ENCODE results near the gene SMIM9.
"Not testable (repeated sequence)": the region's sequence is repeated elsewhere in the genome, so short reads cannot be mapped to it uniquely, and the experiment has no call there.

SMIM9 gene

DNA sequence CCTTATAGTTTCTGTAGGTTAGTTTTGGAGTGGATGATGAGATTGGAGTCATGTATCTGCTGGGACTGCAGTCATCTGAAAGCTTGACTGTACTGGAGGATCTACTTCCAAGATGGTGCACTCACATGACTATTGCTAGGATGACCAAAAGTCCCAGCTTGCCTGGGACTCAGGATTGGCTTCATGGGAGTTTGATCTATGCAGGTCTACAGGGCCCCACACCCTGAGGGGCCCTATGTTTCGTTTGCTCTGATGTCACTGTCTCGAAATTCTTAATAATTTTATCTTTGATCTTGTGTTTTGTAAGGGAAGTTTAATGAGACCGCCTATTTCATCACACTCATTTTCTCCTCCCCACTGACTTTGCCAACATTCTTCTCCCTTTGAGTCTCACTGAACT lies at the start of gene SMIM9:
SMIM9 (minus strand) TSS at position 101 of the 400 bp plus-strand sequence. CDS start 3,806 bp downstream, outside the sequence.
- no peak for DNase-seq

DNA sequence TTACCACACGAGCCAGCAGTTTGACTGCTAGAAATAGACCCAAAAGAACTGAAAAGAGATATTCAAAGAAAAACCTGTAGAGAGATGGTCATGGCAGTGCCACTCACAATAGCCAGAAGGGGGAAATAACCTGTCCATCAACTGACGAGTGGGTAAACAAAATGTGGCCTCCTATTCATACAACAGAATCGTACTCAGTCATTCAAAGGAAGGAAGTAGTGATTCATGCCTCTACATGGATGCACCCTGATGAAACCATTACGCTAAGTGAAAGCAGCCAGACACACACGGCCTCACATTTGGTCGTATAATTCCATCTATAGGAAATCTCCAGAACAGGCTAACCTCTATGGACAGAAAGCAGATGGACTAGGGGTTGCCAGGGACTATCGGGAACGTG lies 49.6 kb upstream of the SMIM9 start:
- not testable (repeated sequence) for DNase-seq

DNA sequence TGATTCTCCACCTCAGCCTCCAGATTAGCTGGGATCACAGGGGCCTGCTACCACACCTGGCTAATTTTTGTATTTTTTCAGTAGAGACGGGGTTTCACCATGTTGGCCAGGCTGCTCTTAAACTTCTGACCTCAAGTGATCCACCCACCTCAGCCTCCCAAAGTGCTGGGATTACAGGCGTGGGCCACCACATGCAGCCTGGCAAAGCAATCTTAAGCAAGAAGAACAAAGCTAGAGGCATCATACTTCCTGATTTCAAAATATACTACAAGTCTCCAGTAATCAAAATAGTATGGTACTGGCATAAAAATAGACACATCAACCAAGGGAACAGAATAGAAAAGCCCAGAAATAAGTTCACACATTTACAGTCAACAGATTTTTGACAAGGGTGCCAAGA lies 38.9 kb upstream of the SMIM9 start:
- DNase-seq: no peak

DNA sequence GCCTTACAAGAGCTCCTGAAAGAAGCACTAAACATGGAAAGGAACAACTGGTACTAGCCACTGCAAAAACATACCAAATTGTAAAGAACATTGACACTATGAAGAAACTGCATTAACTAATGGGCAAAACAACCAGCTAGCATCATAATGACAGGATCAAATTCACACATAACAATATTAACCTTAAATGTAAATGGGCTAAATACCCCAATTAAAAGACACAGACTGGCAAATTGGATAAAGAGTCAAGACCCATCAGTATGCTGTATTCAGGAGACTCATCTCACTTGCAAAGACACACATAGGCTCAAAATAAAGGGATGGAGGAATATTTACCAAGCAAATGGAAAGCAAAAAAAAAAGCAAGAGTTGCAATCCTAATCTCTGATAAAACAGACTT lies 34.1 kb upstream of the SMIM9 start:
- DNase-seq: not testable (repeated sequence)

DNA sequence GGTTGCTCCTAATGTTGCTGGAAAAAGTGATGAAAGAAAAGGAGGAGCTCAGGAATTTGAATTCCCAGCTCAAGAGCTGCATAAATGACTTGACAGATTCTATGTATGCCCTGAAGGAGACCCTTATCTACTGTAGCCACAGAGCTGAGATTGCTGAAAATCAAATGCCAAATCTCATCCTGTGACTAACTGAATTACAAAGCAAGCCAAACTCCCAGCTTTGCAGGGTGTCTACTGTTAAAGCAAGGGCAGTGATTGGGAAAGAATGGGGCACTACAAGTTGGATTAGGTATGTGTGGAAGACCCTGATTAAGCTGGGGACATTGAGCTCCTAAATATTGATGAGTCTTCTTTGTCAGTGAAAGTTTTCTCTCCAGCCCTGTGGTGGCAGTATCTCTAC lies 20.8 kb upstream of the SMIM9 start:
- DNase-seq: no peak

DNA sequence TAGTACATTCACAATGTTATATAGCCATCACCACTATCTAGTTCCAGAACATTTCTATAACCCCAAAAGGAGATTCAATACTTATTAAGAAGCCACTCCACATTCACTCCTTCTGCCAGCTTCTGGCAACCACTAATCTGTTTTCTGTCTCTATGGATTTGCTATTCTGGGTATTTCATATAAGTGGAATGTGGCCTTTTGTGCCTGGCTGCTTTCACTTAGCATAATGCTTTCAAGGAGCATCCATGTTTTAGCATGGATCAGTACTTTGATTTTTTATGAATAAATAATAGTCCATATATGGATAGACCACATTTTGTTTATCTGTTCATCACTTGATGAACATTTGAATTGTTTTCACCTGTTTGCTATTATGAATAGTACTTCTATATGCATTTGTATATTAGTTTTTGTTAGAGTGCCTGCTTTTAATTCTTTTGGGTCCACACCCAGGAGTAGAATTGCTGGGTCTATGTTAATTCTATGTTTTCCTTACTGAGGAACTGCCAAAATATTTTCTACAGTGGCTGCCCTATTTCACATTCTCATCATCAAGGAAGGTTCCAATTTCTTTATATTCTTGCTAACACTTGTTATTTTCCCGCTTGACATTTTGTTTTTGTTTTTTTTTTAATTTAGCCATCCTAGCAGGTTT lies 16.6 kb upstream of the SMIM9 start:
- DNase-seq: no peak

DNA sequence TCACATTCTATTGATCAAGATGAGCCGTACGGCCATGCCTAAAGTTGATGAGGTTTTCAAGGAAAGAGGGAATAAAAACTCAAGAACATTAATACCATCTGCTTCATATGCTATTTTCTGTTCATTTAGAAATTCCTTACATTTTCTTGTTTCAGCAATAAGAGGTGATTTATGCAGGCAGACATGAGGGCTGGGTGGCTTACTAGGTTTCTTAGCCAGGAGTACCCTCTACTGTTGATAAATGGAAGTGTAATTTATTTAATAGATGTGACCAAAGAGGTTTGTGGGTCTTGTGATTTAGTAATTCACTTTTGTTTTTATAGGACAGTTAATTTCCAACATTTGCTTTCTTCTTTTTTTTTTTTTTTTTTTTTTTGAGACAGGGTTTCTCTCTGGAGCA lies 6.4 kb upstream of the SMIM9 start:
- no peak for DNase-seq

DNA sequence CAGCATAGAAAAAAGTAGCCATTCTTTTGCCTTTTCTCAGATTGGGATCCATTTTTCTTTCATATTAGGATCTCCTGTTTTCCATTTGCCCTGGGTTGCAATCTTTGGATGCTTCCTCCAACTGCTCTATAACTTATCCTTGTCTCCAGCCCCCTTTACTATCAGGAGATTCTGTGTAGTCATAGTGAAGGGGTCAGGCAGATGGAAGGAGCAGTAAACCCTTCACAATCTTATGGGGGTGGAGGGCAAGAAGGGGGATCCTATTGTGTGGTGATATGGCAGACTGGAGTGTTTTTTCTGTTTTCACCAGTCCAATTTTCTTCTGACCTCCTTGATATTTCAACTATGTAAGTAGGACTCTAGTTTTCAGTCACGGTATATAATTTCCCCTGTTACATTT lies 1.7 kb upstream of the SMIM9 start:
- DNase-seq: no peak

DNA sequence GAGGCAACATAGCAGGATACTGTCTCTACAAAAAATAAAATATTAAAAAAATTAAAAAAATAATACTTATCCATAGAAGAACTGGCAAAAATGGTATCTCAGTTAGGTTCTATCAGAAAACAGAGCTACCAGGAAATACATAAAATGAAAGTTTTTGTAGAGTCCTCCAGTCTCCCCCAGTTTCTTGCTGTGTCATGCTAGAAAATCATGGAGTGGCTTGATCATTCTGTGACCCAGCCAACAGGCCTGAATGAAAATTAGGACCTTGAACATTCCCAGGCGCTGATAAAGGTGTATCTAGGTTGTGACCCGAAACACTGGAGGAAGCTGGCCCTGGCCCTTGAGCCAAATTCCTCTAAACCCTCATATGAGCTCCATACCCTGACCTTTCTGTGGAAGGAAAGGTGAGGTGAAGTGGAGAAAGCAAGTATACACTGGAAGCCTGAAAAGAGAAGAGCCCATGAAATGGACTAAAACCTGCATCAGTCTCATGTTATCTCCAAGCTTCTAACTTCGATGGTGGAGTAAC lies 652 bp downstream of the SMIM9 start:
- DNase-seq: no peak

DNA sequence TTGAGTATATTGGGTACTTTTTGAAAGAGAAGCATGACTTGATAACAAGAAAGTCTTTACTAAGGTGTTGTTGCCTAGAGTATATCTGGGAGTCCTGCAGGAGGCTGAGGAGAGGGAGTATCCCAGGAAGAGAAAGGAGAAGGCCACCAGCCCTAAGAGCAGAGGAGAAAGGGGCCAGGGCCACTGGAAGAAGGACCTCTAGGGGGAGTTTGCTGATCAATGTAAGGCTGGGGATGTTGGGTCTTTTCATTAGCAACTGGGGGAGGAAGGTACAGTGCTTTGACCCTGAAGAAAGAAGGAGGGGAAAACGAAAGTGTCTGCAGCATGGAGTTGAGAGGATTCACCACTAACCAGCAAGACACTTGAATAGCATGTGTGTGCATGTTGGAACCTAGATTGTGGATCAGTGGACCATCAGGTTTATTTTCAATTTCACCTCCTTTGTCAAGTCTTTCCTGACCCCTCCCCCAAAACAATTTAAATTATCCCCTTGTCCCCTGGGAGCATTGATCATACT lies 4.5 kb downstream of the SMIM9 start:
- no peak for DNase-seq

DNA sequence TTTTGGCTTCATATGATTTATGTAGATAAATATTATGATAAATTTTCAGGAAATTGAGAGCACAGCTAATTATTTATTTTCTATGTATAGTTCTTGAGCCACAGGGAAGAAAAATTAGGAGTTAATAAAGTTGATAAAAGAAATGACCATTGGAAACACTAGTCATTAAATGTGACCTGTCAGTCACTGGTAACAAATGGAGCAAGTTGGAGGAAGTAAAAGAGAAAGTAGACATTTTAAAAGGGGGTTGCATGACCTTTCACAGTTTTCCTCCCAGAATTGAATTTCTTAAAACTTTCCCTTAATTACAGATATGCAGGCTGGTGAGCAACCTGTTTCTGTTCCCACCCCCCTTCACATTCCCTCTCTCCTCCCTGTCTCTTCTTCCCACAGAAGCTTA lies 5.3 kb downstream of the SMIM9 start:
- no peak for DNase-seq

DNA sequence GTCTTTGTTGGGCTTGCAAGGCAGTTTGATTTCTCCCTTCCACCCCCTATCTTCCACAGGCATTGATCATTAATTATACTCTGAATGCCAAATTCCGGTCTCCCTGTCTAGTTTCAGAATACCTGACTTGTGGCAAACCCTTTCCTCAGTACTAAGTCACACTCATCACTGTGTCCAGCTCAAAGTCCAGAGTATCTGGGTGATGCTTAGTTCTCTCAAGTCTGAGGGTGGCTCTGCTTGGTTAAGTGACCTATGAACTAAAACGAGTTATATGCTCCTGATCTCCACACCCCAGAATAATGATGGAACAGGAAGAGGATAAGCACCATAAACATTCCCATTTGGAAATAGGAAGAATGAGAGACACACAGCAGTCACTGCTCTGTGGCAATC lies 6.5 kb downstream of the SMIM9 start:
- no peak for DNase-seq

DNA sequence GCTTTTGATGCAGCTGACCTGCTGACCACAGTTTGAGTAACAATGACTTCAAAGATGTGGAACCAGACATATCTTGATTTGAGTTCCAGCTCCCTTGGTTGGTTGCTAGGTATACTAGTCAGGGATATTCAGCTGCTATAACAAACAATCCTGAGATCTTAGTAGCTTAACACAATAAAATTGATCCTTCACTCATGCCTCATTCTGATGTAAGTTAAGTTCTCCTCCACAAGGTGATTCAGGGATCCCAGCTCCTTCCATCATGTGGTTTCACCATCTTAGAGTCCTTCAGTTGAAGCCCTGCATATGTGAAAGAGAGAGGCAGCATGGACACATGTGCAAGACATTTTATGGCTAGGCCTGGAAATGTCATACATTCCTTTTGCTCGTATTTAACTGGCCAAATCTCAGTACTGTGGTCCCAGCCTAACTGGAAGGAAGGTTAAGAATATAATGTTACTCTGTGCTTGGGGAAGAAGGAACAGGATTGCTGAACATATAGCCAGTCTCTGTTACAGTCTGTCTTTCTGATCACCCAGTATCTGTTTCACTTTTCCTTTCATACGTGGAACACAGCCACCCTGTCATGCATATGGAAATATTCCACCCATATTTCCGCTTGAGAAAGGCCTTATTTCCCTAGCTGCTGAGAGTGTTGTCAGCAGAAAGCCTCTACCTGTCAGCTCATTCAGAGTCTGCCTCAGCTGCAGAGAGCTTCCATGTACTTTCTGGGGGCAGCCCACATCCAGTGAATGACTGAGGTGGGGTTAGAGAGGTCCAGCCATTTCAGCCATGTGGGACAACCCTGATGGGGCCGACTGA lies 7.1 kb downstream of the SMIM9 start:
- no peak for DNase-seq

DNA sequence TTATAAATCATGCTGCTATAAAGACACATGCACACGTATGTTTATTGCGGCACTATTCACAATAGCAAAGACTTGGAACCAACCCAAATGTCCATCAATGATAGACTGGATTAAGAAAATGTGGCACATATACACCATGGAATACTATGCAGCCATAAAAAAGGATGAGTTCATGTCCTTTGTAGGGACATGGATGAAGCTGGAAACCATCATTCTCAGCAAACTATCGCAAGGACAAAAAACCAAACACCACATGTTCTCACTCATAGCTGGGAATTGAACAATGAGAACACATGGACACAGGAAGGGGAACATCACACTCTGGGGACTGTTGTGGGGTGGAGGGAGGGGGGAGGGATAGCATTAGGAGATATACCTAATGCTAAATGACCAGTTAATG lies 8.9 kb downstream of the SMIM9 start:
- not testable (repeated sequence) for DNase-seq

DNA sequence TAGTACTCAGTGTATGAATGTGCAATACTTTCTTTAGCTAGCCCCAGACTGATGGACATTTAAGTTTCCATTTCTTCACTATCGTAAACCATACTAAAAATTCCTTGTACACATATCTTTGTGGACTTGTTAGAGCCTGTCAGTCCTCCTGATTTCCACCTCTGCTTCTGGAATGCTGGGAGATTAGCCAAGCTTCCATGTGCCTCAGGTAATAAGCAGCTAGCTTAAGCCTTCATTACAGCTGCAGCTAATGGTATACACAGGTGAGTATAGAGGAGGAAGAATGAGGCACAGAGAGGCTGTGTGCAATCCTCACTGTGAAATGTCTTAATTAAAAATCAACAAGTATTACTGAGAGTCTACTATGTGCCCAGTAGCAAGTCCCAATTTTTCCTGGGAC lies 9.8 kb downstream of the SMIM9 start:
- no peak for DNase-seq

DNA sequence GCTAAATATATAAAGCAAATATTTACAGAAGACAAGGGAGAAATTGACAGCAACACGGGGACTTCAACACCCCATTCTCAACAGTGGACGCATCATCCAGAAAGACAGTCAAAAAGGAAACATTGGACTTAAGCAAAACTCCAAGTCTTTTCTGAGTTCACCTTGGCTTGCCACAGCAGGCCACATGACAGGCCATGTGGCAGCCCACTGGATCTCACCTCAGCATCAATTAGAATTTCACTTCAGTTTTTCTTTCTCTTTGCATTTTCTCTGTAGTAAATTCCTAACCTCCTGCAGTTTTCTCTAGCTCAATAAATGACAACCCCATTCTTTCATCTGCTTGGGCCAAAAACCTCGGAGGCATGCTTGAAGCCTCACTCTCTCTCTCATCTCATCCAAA lies 12.4 kb downstream of the SMIM9 start:
- no peak for DNase-seq

DNA sequence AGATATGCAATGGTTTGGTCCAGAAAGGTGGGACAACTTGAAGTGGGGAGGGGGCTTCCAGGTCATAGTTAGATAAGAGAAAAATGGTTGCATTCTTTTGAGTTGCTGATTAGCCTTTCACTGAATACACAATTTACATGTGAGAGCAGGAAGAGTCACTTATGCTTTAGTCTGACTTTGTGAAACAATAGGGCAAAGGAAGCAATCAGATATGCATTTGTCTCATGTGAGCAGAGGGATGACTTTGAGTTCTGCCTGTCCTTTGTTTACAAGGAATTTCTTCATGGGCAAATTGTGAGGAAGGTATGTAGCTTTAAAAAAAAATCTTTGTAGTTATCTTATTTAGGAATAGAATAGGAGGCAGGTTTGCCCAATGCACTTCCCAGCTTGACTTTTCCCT lies 12.9 kb downstream of the SMIM9 start:
- DNase-seq: no peak

DNA sequence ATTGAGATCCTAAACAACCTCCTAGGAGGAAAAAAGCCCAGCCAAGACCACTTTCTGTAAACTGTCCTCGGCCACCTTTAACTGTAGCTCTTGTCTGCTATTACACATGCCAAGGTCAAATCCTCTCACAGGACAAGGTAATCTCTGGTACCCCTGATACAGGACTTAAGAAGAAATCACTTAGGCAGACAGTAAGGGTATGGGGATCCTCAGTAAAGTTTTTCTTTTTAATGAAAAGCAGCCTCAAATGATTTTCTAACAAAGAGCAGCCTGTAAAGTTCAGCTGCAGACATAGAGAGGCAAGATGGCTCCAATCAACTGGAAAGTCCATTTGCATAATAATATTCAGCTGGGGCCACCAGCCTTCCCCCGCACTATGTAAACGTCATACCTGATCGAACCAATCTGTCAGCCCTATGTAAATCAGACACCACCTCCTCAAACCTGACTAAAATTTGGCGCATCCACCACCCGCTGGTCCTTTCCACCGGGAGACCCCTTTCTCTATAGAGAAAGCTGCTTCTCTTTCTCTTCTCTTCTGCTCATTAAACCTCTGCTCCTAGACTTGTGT lies 14.6 kb downstream of the SMIM9 start:
- no peak for DNase-seq

DNA sequence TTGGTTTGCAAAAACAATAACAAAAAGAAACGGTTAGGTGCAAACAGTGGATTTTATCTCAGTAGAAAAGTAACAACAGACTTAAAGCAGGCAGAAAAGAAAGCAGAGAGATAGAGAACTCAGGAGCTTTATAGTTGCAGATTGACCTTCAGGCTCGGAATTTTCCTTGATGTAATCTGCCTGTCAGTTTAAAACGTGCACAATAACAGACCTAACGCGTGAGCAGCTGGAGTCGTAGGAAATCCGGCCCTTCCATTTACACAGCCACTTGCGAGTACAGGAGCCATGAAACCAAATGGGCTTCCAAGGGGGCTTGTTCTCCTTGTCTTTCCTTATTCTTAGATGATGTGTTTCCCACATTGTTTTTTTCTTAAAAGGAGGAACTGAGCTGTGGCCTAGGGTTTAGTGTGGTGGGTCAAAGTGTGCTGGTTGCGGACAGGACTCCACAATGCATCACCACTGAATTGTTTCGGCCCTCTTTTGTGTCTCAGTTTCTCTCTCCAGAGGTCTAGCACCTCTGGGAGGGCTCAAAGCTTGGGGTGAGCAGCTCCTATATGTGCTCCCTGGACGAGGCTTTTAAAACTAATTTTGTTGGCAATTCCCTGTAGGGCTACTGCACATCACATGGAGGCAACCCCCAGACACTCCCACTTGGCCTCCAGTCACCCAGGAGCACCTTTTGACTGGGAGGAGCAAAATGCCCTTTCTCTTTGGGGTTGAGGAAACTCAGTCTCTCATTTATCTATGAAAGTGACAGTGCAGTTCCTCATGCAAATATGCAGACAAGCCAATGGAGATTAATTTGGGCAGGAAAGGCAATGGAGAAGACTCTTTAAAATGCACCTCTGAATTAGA lies 15.3 kb downstream of the SMIM9 start:
- no peak for DNase-seq

DNA sequence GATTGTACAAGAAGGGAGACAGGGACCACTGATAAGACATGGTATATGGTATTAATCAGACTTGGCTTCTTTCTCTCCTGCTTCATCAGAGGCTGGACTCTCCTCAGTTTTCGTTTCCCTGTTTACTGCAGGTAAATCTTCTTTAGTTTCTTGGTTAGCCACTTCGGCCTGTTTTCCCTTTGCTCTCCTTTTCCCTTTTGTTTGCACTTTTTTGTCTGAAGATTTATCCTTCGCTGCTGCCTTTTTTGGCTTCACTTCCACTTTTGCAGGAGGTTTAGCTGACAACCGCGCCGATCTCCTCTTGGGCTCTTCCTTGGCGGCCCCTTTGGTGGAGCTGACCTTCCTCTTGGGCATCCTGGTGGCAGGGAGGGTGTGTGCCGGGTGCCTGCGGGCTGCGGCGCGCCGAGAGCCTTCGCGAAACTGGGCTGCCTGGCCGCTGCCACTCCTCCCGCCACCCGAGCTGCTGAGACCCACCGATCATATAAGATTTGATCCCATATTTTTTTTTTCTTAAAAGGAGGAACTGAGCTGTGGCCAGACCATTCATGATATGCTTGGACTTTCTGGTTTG lies 17.3 kb downstream of the SMIM9 start:
- DNase-seq: not testable (repeated sequence)

DNA sequence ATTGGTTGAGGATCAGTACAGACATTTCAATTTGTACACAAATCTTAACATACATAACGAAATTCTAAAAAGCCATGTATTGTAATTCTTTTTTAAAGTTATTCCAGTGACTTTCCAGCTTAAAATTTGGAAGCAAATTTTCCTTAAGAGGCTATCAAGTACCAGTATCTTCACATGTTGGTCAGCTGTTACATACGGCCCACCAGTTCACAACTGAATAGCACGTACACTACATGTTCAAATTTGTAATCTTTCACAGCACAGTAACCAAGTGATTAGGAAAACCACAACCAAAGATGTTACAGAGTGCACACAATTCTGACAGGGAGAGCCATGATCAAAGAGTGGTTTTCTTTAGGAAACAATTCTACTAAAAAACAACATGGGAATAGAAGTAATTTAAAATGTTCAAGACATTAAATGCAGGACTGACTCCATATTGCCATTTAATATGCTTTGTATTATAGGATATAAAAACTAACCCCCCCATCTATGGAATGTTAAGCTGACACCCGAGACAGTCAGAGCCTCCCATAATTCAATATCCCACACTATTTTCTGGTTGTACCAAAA lies 18.1 kb downstream of the SMIM9 start:
- not testable (repeated sequence) for DNase-seq

DNA sequence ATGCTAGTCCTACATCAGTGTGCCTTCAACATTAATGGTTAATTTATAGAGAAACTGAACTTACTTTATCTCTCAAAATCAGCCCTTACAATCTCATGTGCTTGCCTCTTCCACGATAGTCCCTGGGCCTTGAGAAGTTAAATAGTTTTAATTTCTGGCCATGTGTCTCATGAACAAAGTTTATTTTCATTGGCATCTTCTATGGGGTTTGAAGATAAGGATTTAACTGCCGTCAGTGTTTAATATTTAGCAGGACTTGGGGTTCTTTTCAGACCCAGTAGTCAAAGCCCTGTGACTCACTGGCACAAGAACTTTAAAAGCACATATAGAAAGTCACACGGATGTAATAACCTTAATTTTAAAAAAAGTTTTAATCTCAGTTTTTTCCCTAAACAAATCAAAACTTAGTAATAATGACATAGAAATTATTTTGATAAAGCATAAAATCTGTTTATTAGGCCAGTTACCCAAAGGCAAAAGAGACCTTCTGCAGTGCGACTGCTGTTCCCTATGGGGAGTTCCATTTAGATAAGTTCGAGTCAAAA lies 19.1 kb downstream of the SMIM9 start:
- DNase-seq: no peak

Measured in right hindlimb (tissue), 1 donor.